Trophoblast cell (in vitro differentiated cells and primary cell): Measurements from ENCODE around the gene TMEM101.

Experiments
- DNase-seq, 2 donors: peaks; one replicate each; pipeline ENCODE4 v3.0.0-alpha.2; 2016
- H2AFZ ChIP-seq: 2 replicates; pipeline ENCODE4 v1.6.1; 2013; ENCODE audit warnings: low read length, moderate library complexity, mild to moderate bottlenecking; ENCODE audit not compliant: insufficient read depth, poor library complexity
- H2AK5ac ChIP-seq: 2 replicates; pipeline ENCODE4 v1.6.1; 2013; ENCODE audit warnings: mild to moderate bottlenecking, low read length
- H2BK120ac ChIP-seq: 2 replicates; pipeline ENCODE4 v1.6.1; 2013; ENCODE audit warnings: low read length, mild to moderate bottlenecking, moderate library complexity; ENCODE audit not compliant: insufficient read depth, poor library complexity
- H2BK12ac ChIP-seq: 2 replicates; pipeline ENCODE4 v1.6.1; 2013; ENCODE audit warnings: mild to moderate bottlenecking, low read length, moderate library complexity
- H2BK5ac ChIP-seq: 2 replicates; pipeline ENCODE4 v1.6.1; 2013; ENCODE audit warnings: low read length, low read depth, moderate library complexity, mild to moderate bottlenecking; ENCODE audit not compliant: poor library complexity
- H3K14ac ChIP-seq: 2 replicates; pipeline ENCODE4 v1.6.1; 2013; ENCODE audit warnings: mild to moderate bottlenecking, low read length
- H3K18ac ChIP-seq: 2 replicates; pipeline ENCODE4 v1.6.1; 2013; ENCODE audit warnings: mild to moderate bottlenecking, low read length
- H3K23ac ChIP-seq: 2 replicates; pipeline ENCODE4 v1.6.1; 2013; ENCODE audit warnings: low read length
- H3K27ac ChIP-seq: 2 replicates; pipeline ENCODE4 v1.5.1; 2013; ENCODE audit warnings: low read depth, mild to moderate bottlenecking, inconsistent platforms, low read length, moderate library complexity
- H3K27me3 ChIP-seq: 2 replicates; pipeline ENCODE4 v1.6.1; 2013; ENCODE audit warnings: inconsistent platforms, mild to moderate bottlenecking, low read length, moderate library complexity; ENCODE audit not compliant: insufficient read depth
- H3K36me3 ChIP-seq, 2 experiments: 1 replicate in 1 of 2; 2 replicates in 1 of 2; pipeline ENCODE4 v1.6.1; 2013; ENCODE audit warnings: low read length in 2 of 2, mild to moderate bottlenecking in 2 of 2, moderate library complexity in 1 of 2; ENCODE audit not compliant: insufficient read depth in 2 of 2, control insufficient read depth in 1 of 2
- H3K4ac ChIP-seq: 2 replicates; pipeline ENCODE4 v1.6.1; 2013; ENCODE audit warnings: low read depth, mild to moderate bottlenecking, low read length, moderate library complexity
- H3K4me1 ChIP-seq, 2 experiments: 1 replicate in 1 of 2; 2 replicates in 1 of 2; pipeline ENCODE4 v1.6.1; 2013; ENCODE audit warnings: low read length in 2 of 2, mild to moderate bottlenecking in 2 of 2, moderate library complexity in 1 of 2; ENCODE audit not compliant: insufficient read depth in 2 of 2, control insufficient read depth in 1 of 2
- H3K4me2 ChIP-seq: 2 replicates; pipeline ENCODE4 v1.6.1; 2013; ENCODE audit warnings: inconsistent platforms, mild to moderate bottlenecking, low read length, moderate library complexity
- H3K4me3 ChIP-seq: 2 replicates; pipeline ENCODE4 v1.5.1; 2013; ENCODE audit warnings: mild to moderate bottlenecking, low read depth, low read length, inconsistent platforms
- H3K79me1 ChIP-seq: one replicate; pipeline ENCODE4 v1.6.1; 2013; ENCODE audit warnings: low read length
- H3K79me2 ChIP-seq: 2 replicates; pipeline ENCODE4 v1.6.1; 2013; ENCODE audit warnings: low read length, mild to moderate bottlenecking; ENCODE audit not compliant: control insufficient read depth, insufficient read depth, poor library complexity
- H3K9ac ChIP-seq: 2 replicates; pipeline ENCODE4 v1.6.1; 2013; ENCODE audit warnings: mild to moderate bottlenecking, low read length
- H3K9me3 ChIP-seq: 2 replicates; pipeline ENCODE4 v1.6.1; 2013; ENCODE audit warnings: low read depth, mild to moderate bottlenecking, control low read depth, inconsistent platforms, low read length; ENCODE audit not compliant: insufficient read depth
- H4K12ac ChIP-seq: 2 replicates; pipeline ENCODE4 v1.6.1; 2013; ENCODE audit warnings: low read depth, mild to moderate bottlenecking, low read length, moderate library complexity
- H4K8ac ChIP-seq: 2 replicates; pipeline ENCODE4 v1.6.1; 2013; ENCODE audit warnings: low read depth, mild to moderate bottlenecking, low read length, moderate library complexity
- H4K91ac ChIP-seq: one replicate; pipeline ENCODE4 v1.6.1; 2013; ENCODE audit warnings: low read depth, mild to moderate bottlenecking, low read length, moderate library complexity
- WGBS: extraction: QIAGEN DNeasy Blood & Tissue Kit; methylation state at CpG from one replicate; pipeline ENCODE4 v1.1.7; 2013; ENCODE audit warnings: missing lambda C conversion rate; ENCODE audit not compliant: insufficient read length, insufficient coverage; ENCODE audit errors: extremely low coverage; 5-methylcytosine and 5-hydroxymethylcytosine counted together

The TMEM101 gene

DNA sequence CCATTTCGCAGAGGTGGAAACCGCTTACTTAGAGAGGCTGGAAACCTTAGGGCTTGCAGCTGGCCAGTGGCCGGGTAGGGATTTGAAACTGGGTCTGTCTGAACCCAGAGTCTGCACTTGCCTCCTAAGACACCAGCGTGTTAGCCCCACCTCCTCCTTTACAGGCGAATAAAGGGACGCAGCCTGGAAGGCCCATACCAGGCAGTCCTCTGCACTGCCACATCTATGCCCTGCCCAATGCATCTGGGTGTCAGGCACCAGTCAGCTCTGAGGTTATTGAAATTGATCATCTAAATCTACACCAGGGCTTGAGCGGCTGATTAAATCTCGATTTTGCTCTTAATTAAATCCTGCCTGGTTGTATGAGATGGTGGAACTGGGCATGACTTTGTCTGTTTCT is 30.2 kb downstream of the TMEM101 start:
- Histone ChIP-seq H3K79me1 (no peaks in the 10 kb centered on the region), H2BK120ac (no peak overlapping the region), H3K4ac (no peak overlapping the region), H3K18ac (no peak overlapping the region), H2AK5ac (no peak overlapping the region), H3K27me3 (peaks cover 21% of the 10 kb centered on the region), H4K91ac (no peak overlapping the region), H3K23ac (no peak overlapping the region), H2BK5ac (no peak overlapping the region), H3K27ac (no peak overlapping the region), H4K12ac (no peak overlapping the region), H4K8ac (no peak overlapping the region), H3K14ac (no peak overlapping the region), H2AFZ (peak overlapping the region; percentile 45), H3K79me2 (no peaks in the 10 kb centered on the region), H3K9me3 (no peaks in the 10 kb centered on the region), H3K4me3 (no peak overlapping the region), H3K36me3 (no peaks in the 10 kb centered on the region), H3K9ac (no peak overlapping the region), H2BK12ac (no peak overlapping the region), H3K4me2 (peak overlapping the region; percentile 77), H3K4me1 (peaks cover 4 to 9% of the 10 kb centered on the region in 2 experiments)
- WGBS: no CpG with 5 or more reads among the region's 8 CpGs
- no peak for DNase-seq

DNA sequence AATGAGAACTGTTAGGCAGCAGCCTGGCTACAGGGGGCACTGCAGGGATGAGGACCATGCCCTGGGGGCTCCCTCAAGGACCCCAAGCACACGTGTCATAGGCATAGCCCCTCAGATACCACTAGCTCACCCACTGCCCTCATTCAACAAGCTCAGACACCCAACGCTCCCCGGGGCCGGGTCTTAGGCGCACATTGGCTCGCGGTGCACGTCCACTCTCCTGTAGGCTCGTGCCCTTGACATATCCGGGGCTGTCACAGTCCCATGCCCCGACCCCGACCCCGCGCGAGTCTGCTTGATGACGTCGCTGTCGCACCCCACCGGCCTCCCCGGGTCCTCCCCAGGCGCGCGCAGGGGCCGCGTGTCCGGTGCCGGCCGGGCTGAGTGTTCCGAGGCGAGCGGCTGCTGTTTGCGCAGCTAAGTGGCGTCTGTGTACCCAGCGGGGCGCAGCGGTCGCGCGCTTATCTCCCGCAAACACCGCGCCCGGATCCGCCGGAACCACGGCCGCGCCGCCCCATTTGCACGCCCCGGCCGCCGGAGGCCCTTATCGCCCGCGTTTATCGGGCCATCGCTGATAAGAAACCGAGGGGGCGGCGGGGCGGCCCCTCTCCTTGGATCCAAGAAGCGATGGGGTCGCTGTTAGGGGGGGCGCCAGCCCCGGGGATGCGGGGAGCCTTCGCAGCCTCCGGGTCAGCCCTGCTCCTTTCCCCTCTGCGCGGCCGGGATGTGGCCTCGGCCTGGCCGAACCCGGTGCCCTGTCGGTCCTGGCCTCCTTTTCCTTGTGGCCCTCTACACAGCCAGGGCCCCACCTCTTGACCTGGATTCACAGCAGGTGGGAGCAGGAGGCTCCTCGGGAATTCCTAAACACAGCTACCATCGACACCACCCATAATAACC is 31.0 kb downstream of the TMEM101 start:
- no peak overlapping the region for H3K27ac ChIP-seq
- H3K4me3 ChIP-seq: peak overlapping the region; percentile 58
- H2BK12ac ChIP-seq: no peak overlapping the region
- DNase-seq: peak in 1 of 2 donors; percentile 10
- H2BK5ac ChIP-seq: no peak overlapping the region
- no peak overlapping the region for H3K14ac ChIP-seq
- no peak overlapping the region for H4K12ac ChIP-seq
- no peak overlapping the region for H2BK120ac ChIP-seq
- no peaks in the 10 kb centered on the region for H3K36me3 ChIP-seq
- peak overlapping the region; percentile 17 for H2AFZ ChIP-seq
- WGBS: no CpG with 5 or more reads among the region's 78 CpGs
- H3K27me3 ChIP-seq: peaks cover 21% of the 10 kb centered on the region
- no peak overlapping the region for H3K23ac ChIP-seq
- no peaks in the 10 kb centered on the region for H3K9me3 ChIP-seq
- no peak overlapping the region for H3K4ac ChIP-seq
- no peak overlapping the region for H4K91ac ChIP-seq
- H4K8ac ChIP-seq: no peak overlapping the region
- H2AK5ac ChIP-seq: no peak overlapping the region
- H3K4me1 ChIP-seq: peaks cover 4 to 9% of the 10 kb centered on the region in 2 experiments
- no peaks in the 10 kb centered on the region for H3K79me2 ChIP-seq
- no peaks in the 10 kb centered on the region for H3K79me1 ChIP-seq
- H3K4me2 ChIP-seq: peak overlapping the region; percentile 77
- no peak overlapping the region for H3K9ac ChIP-seq
- H3K18ac ChIP-seq: no peak overlapping the region

DNA sequence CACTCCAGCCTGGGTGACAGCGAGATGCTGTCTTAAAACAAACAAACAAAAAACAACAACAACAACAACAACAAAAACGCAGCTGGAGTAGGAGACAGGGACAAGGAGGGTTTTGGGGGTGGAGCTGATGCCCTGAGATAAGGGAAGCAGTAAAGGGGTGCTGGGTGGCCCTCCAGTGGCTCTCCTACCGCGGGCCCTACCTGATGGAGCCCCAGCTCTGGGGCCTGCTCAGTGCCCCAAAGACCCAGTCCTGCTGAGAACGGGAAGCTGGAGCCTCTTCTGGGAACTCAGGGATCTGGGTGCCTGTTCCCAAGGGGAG is 31.6 kb downstream of the TMEM101 start:
- Histone ChIP-seq H4K8ac (no peak overlapping the region), H3K79me2 (no peaks in the 10 kb centered on the region), H2AK5ac (no peak overlapping the region), H2BK5ac (no peak overlapping the region), H2AFZ (no peak overlapping the region), H3K4me3 (no peak overlapping the region), H3K27me3 (peaks cover 21% of the 10 kb centered on the region), H4K91ac (no peak overlapping the region), H3K4me1 (peaks cover 4 to 9% of the 10 kb centered on the region in 2 experiments), H3K9me3 (no peaks in the 10 kb centered on the region), H2BK120ac (no peak overlapping the region), H3K14ac (no peak overlapping the region), H3K27ac (no peak overlapping the region), H3K23ac (no peak overlapping the region), H4K12ac (no peak overlapping the region), H3K4me2 (no peak overlapping the region), H3K4ac (no peak overlapping the region), H2BK12ac (no peak overlapping the region), H3K18ac (no peak overlapping the region), H3K9ac (no peak overlapping the region), H3K36me3 (no peaks in the 10 kb centered on the region), H3K79me1 (no peaks in the 10 kb centered on the region)
- DNase-seq: no peak
- WGBS: no CpG with 5 or more reads among the region's 5 CpGs

DNA sequence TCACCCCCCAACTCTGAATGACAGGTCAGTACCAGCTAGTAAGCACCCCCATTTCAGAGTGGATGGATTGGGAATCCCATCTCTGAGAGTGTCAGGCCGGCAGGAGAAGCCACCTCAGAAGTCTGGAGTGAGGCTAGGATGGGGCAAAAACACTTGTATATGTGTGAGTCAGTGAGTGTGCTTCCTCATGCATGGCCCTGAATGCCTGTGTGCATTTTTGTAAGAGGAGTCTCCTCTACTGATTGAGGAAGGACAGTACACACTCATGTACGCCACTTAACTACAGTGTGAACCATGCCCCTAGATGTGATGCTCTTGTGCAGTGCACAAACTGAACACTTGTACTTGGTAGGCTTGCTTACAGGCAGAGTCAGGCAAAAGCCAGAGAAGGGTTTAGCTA is 32.6 kb downstream of the TMEM101 start:
- Histone ChIP-seq H4K8ac (no peak overlapping the region), H3K27ac (no peak overlapping the region), H3K4me1 (peaks cover 4 to 9% of the 10 kb centered on the region in 2 experiments), H3K9ac (no peak overlapping the region), H3K4me2 (no peak overlapping the region), H2BK5ac (no peak overlapping the region), H2BK12ac (no peak overlapping the region), H4K12ac (no peak overlapping the region), H3K36me3 (no peaks in the 10 kb centered on the region), H3K27me3 (peaks cover 21% of the 10 kb centered on the region), H4K91ac (no peak overlapping the region), H3K79me1 (no peaks in the 10 kb centered on the region), H2BK120ac (no peak overlapping the region), H3K14ac (no peak overlapping the region), H3K23ac (no peak overlapping the region), H3K9me3 (no peaks in the 10 kb centered on the region), H2AFZ (no peak overlapping the region), H3K4me3 (no peak overlapping the region), H3K18ac (no peak overlapping the region), H2AK5ac (no peak overlapping the region), H3K79me2 (no peaks in the 10 kb centered on the region), H3K4ac (no peak overlapping the region)
- peak in 1 of 2 donors; percentile 18 for DNase-seq
- WGBS: no CpG with 5 or more reads among the region's 2 CpGs
